LNCaP clone FGC (cell line): ENCODE measurements around the gene CDX1.

Experiments
- DNase-seq: peaks from one replicate; pipeline ENCODE4 v3.0.0-alpha.2; 2011; ENCODE audit warnings: low read depth
- H3K4me3 ChIP-seq: 2 replicates; pipeline ENCODE4 v1.5.1; 2011; ENCODE audit warnings: mild to moderate bottlenecking, low read depth, low read length, control low read depth
- TF ChIP-seq, protein P1 (sequence below): IDR thresholded peaks from 2 replicates; pipeline ENCODE4 v1.5.1; 2012; ENCODE audit warnings: mild to moderate bottlenecking; ENCODE audit not compliant: control insufficient read depth, insufficient read depth; ENCODE audit errors: extremely low read depth

Gene CDX1

DNA sequence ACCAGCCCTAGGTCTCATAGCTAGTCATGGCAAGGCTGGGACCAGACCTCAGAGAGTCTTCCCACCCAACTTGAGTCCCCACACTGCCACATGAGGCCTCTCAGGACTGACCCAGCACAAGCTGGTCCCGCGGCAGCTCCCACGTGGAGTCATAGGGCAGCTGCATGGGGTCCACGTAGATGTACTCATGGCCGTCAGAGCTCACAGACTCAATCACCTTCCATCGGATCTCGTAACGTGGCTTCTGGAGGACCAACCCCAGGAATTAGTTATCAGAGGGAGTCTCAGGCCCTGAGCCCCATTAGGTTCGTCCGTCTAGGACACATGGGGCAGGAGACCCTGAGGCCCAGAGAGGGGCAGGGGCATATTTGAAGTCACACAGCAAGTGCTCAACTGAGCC is 41.2 kb upstream of the CDX1 start:
- no peak for DNase-seq
- H3K4me3 ChIP-seq: no peak overlapping the region
- TF ChIP-seq, protein P1, sequence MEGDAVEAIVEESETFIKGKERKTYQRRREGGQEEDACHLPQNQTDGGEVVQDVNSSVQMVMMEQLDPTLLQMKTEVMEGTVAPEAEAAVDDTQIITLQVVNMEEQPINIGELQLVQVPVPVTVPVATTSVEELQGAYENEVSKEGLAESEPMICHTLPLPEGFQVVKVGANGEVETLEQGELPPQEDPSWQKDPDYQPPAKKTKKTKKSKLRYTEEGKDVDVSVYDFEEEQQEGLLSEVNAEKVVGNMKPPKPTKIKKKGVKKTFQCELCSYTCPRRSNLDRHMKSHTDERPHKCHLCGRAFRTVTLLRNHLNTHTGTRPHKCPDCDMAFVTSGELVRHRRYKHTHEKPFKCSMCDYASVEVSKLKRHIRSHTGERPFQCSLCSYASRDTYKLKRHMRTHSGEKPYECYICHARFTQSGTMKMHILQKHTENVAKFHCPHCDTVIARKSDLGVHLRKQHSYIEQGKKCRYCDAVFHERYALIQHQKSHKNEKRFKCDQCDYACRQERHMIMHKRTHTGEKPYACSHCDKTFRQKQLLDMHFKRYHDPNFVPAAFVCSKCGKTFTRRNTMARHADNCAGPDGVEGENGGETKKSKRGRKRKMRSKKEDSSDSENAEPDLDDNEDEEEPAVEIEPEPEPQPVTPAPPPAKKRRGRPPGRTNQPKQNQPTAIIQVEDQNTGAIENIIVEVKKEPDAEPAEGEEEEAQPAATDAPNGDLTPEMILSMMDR: no peak

DNA sequence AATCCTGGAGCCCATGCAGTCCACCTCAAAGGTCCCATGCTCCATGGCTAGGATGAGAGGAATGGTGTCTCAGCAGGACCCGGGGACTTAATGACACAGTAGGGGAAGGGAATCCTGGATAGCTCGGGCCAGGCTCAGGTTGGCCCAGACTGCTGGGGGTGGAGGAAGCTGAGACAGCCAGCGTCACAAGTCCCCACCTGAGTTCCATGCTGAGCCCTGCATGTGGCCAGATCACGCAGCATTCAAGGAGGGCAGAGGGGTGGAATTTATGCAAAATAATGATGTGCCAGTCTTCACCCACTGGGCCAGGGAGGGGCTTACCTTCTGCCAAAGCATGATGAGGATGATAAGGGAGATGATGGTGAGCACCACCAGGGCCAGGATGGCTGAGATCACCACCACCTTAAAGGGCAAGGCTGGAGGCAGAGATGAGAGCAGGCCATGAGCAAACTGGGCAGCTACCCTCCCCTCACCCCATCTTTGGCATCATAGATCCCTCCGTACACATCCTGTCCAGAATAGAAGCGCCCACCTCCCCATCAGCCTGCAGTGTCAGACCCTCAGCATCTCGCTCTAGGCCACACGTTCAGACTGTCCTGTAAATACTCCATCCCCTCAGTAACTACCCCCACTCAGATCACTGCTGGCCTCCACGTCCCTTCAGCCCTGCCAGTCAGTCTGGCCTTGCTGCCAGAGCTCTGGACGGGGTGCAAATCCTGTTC is 40.2 kb upstream of the CDX1 start:
- no peak overlapping the region for H3K4me3 ChIP-seq
- TF ChIP-seq, protein P1: no peak
- DNase-seq: no peak

DNA sequence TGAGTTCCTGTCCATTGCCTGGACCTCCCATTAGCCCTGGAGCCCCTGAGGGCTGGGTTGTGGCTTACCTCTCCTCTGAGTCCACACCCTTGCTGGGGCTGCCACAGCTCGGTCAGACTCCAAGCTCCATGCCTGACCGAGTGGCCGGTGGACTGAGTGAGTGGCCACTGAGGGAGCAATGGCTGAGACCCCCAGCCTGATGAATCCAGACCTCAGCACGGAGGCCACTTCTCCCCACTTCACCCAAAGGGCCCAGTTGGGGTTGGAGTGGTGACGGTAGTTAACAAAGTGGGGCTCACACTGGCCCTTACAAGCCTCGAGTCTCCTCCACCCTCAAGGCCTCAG is 39.7 kb upstream of the CDX1 start:
- TF ChIP-seq, protein P1: no peak
- DNase-seq: no peak
- no peak overlapping the region for H3K4me3 ChIP-seq

DNA sequence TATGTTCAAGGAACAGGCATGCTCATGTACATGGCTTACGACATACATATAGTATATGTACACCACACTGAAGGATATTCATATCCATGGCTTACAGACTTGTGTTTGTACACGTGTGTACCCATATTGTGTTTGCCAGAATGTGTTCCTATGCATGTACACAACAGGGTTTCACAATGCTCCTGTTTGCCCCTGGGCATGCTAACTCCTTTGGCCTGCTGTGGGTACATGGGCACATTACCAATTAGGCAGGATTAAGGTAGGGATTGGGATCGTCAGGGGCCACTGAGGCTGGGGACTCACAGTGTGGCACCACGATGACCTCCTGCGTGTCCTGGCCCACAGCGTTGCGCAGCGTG is 37.1 kb upstream of the CDX1 start:
- DNase-seq: no peak
- TF ChIP-seq, protein P1: no peak
- peak overlapping the region; percentile 19 for H3K4me3 ChIP-seq

DNA sequence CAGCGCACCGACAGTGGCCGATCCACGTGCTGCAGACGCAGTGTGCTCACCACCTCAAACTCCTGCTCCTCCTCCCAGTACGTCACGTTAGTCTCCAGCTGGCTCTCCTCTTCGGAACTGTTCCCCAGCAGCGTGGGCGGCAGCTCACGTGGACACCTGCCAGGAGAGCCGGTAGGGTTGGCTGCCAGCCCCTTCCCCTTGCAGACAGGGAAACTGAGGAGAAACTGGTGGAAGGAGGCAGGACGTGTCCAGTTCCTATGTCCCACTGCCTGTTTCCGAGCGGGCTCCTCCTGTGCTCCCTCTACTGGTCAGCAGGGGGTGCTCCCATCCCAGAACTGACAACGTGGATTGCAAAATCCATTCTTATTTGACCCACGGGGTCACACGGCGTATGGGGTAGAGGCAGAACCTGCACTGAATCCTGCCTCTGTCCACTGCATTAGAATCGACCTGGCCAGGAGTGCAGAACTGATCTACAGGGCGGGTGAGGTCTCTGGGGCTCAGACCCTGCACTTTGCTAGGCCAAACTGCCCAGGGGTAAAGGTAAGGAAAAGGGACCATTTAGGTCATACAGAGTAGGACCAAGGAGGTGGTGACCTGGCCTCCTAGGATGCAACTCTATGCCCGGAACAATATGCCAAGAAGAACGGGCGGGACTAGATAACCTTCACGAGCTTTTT is 36.6 kb upstream of the CDX1 start:
- DNase-seq: peak; percentile 32
- TF ChIP-seq, protein P1: peak; percentile 94
- H3K4me3 ChIP-seq: peak overlapping the region; percentile 19

DNA sequence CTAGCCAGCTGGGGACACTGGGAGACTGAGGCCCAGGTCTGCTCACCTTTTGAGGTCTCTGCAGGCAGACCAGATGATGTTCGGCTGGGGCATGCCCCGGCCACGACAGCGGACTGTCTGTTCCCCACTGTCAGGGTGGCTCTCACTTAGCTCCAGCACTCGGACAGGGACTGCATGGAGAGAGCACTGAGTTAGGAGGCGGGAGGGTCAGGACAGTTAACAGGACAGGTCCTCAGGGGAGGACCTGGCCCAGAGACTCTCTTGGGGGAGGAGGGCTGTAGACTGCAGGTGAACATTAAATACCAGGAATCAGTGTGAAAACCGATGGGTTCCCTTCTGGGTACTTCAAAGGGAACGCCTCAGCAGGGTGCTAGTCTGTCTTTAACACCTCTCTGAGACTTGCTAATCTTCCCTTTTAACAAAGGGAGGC is 36.1 kb upstream of the CDX1 start:
- TF ChIP-seq, protein P1: no peak
- H3K4me3 ChIP-seq: no peak overlapping the region
- no peak for DNase-seq
